Endothelial cell of umbilical vein (primary cell): ENCODE measurements around the gene C2orf74. TPM values are rescaled to one million over a fixed set of nuclear protein-coding genes. Genes with fewer than 3 reads are reported as not detected.

Experiments
- BruUV-seq: library from RNA; stranded (reverse); fragments of 400-500 nt; replicated peaks from 2 replicates; lab custom pipeline; 2021; lab: Mats Ljungman, UMichigan
- CTCF ChIA-PET: fragments of 300-600, 350-600 bp; sonication (Branson Sonifier 250); formaldehyde crosslinking; loops from one replicate; lab custom pipeline; 2021; ENCODE audit warnings: antibody characterized with exemption, inconsistent platforms; lab: Charles Lee
- POLR2A ChIA-PET: fragments of 300-600, 350-600 bp; sonication (Branson Sonifier 250); formaldehyde crosslinking; loops from one replicate; lab custom pipeline; 2021; ENCODE audit warnings: antibody characterized with exemption, inconsistent platforms; lab: Charles Lee
- DNase-seq: peaks from one replicate; pipeline ENCODE4 v3.0.0-alpha.2; 2011; ENCODE audit warnings: low read depth, low spot score
- FAIRE-seq: peaks from 2 replicates; lab custom pipeline; 2011; peaks lifted over from hg19 to GRCh38; lab: Jason Lieb, UNC
- H2AFZ ChIP-seq: 2 replicates; pipeline ENCODE4 v1.6.0; 2012; ENCODE audit warnings: low read depth, low read length, control low read depth, inconsistent platforms
- H3K27ac ChIP-seq: 2 replicates; pipeline ENCODE4 v1.5.1; 2011; ENCODE audit warnings: low read depth, mild to moderate bottlenecking, control low read depth, low read length, moderate library complexity; ENCODE audit not compliant: insufficient read depth
- H3K27me3 ChIP-seq, 2 experiments: 2 replicates each; pipeline versions ENCODE4 v1.6.0 to v1.6.1; 2011; ENCODE audit warnings: low read length in 2 of 2, mixed read lengths in 1 of 2; ENCODE audit not compliant: control insufficient read depth in 2 of 2, insufficient read depth in 2 of 2
- H3K36me3 ChIP-seq, 2 experiments: 2 replicates in 1 of 2; 3 replicates in 1 of 2; pipeline ENCODE4 v1.5.1; 2011; ENCODE audit warnings: low read length in 2 of 2, mild to moderate bottlenecking in 1 of 2, moderate library complexity in 1 of 2; ENCODE audit not compliant: control insufficient read depth in 2 of 2, insufficient read depth in 2 of 2; ENCODE audit errors: extremely low read depth in 1 of 2
- H3K4me1 ChIP-seq: 3 replicates; pipeline ENCODE4 v1.5.1; 2011; ENCODE audit warnings: mild to moderate bottlenecking, low read length; ENCODE audit not compliant: control insufficient read depth, insufficient read depth; ENCODE audit errors: extremely low read depth
- H3K4me2 ChIP-seq: 2 replicates; pipeline ENCODE4 v1.6.1; 2011; ENCODE audit warnings: low read length, control low read depth, mixed read lengths; ENCODE audit not compliant: insufficient read depth
- H3K4me3 ChIP-seq, 3 experiments: fragments of 200-600 bp in 1 of 3; sonication (generic), shearing (Covaris generic) in 1 of 3; replicated peaks in 1 of 3; 2 replicates each; pipeline ENCODE4 v1.5.1; 2011 to 2016; ENCODE audit warnings: control low read depth in 3 of 3, low read length in 3 of 3, mild to moderate bottlenecking in 2 of 3, inconsistent platforms in 1 of 3, low read depth in 1 of 3, moderate library complexity in 1 of 3; ENCODE audit not compliant: insufficient read depth in 1 of 3
- H3K79me2 ChIP-seq: 2 replicates; pipeline ENCODE4 v1.6.0; 2012; ENCODE audit warnings: low read length, inconsistent platforms; ENCODE audit not compliant: control insufficient read depth, insufficient read depth
- H3K9ac ChIP-seq: replicated peaks from 2 replicates; pipeline ENCODE3; 2011; ENCODE audit warnings: low read length, control low read depth; ENCODE audit not compliant: insufficient read depth; ENCODE audit errors: extremely low read depth
- H3K9me1 ChIP-seq: replicated peaks from 3 replicates; pipeline ENCODE4 v1.6.0; 2011; ENCODE audit warnings: mild to moderate bottlenecking, low read length; ENCODE audit not compliant: control insufficient read depth, insufficient read depth; ENCODE audit errors: extremely low read depth
- H3K9me3 ChIP-seq: replicated peaks from 2 replicates; pipeline ENCODE4 v1.5.1; 2012; ENCODE audit warnings: low read length, inconsistent platforms; ENCODE audit not compliant: control insufficient read depth, insufficient read depth
- H4K20me1 ChIP-seq: replicated peaks from 2 replicates; pipeline ENCODE3; 2011; ENCODE audit warnings: mild to moderate bottlenecking, low read length; ENCODE audit not compliant: control insufficient read depth, insufficient read depth; ENCODE audit errors: extremely low read depth
- EZH2 ChIP-seq: IDR thresholded peaks from 2 replicates; pipeline ENCODE4 v1.6.1; 2012; ENCODE audit warnings: borderline replicate concordance, low read depth, mild to moderate bottlenecking, moderate library complexity, low read length, inconsistent platforms; ENCODE audit not compliant: severe bottlenecking
- FOS ChIP-seq: IDR thresholded peaks from 2 replicates; pipeline ENCODE4 v1.6.1; 2011; ENCODE audit warnings: mild to moderate bottlenecking, low read length, moderate library complexity, borderline replicate concordance; ENCODE audit not compliant: insufficient read depth
- GATA2 ChIP-seq: IDR thresholded peaks from 2 replicates; pipeline ENCODE4 v1.7.0; 2011; ENCODE audit warnings: low read depth, mild to moderate bottlenecking, moderate library complexity, mixed read lengths, low read length; ENCODE audit not compliant: insufficient read length, insufficient read depth
- JUN ChIP-seq: IDR thresholded peaks from 2 replicates; pipeline ENCODE4 v1.6.1; 2011; ENCODE audit warnings: borderline replicate concordance, low read depth; ENCODE audit not compliant: insufficient read length, insufficient read depth
- MYC ChIP-seq: IDR thresholded peaks from one replicate; pipeline ENCODE4 v1.6.1; 2011; ENCODE audit warnings: mild to moderate bottlenecking, low read depth, low read length
- POLR2A ChIP-seq: IDR thresholded peaks from 2 replicates; pipeline ENCODE4 v1.6.1; 2012; ENCODE audit warnings: low read depth, mild to moderate bottlenecking, control low read depth, low read length
- POLR2AphosphoS5 ChIP-seq: IDR thresholded peaks from 2 replicates; pipeline ENCODE4 v1.6.1; 2012; ENCODE audit warnings: low read depth, mild to moderate bottlenecking, control low read depth, low read length, moderate library complexity; ENCODE audit not compliant: insufficient read depth
- dilution Hi-C: fragments of 300-500 bp; cut with MboI; formaldehyde crosslinking; loops from one replicate; pipeline ENCODE4 v1.15.0; 2019; ENCODE audit warnings: low sequenced_read_pairs; ENCODE audit not compliant: extremely low pct_ligation_motif_present
- intact Hi-C: fragments of 100-400 bp; cut with micrococcal nuclease; formaldehyde crosslinking; loops from one replicate; pipeline ENCODE4 v1.10.0; 2022
- polyA plus RNA-seq, 4 experiments: library from polyadenylated mRNA; depleted of rRNA in 3 of 4; stranded (reverse) in 3 of 4; unstranded in 1 of 4; fragments of >200 nt; gene quantifications; 2 replicates each; pipeline versions ENCODE4 v1.2.1 to v1.2.3, GENCODE V29; 2011 to 2012; ENCODE audit warnings: missing spikeins in 1 of 4
- total RNA-seq: library from RNA; stranded (reverse); gene quantifications from 2 replicates; pipeline ENCODE4 v1.2.3, GENCODE V29; 2021
- TF ChIP-seq, protein P1 (sequence below): IDR thresholded peaks from 2 replicates; pipeline ENCODE4 v1.6.1; 2011; ENCODE audit not compliant: insufficient read depth, insufficient read length
- TF ChIP-seq, protein P2 (sequence below), 2 donors: IDR thresholded peaks; 1 replicate in 1 of 2; 2 replicates in 1 of 2; pipeline ENCODE4 v1.5.1; 2011; ENCODE audit warnings: low read length in 2 of 2, mild to moderate bottlenecking in 2 of 2, moderate library complexity in 2 of 2, control low read depth in 1 of 2, inconsistent platforms in 1 of 2, low read depth in 1 of 2; ENCODE audit not compliant: insufficient read depth in 1 of 2; ENCODE audit errors: extremely low read depth in 1 of 2

C2orf74 gene
- total and polyA plus RNA-seq, 2 donors (not counting 3 experiments of a cell fraction or from before 2014, with no cell fraction given): 4.1 to 5.6 TPM

DNA sequence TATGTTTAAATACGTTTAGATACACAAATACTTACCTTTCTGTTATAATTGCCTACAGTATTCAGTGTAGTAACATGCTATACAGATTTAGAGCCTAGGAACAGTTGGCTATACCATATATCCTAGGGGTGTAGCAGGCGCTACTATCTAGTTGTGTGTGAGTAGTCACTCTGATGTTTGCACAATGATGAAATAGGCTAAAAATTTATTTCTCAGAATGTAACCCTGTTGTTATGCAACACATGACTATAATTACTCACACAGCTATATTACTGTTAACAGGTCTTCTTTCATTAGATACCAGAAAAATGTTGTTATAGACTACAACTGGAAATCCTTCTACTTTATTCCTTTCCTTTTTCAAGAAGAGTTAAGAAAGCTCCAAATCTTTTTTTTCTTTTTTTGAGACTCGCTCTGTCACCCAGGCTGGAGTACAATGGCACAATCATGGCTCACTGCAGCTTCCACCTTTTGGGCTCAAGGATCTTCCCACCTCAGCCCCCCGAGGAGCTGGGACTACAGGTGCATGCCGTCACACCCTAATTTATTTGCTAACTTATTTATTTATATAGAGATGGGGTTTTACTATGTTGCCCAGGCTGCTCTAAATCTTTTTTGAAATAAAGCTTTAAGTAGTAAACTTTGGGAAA is 48.5 kb downstream of the C2orf74 start:
- H3K9ac ChIP-seq: no peak overlapping the region
- ChIA-PET CTCF (interaction anchor here (1.0 to 1.3 kb wide), 3 partner anchors 71 to 119 kb away, joined by 3 to 4 read pairs (median 3); no protein-coding TSS in a partner anchor), POLR2A (no interaction called here)
- no peaks in the 10 kb centered on the region for H3K79me2 ChIP-seq
- H3K4me2 ChIP-seq: no peak overlapping the region
- H3K36me3 ChIP-seq: peaks cover 8 to 30% of the 10 kb centered on the region in 2 experiments
- dilution Hi-C loops: no loop called here
- H3K27me3 ChIP-seq: no peaks in the 10 kb centered on the region
- no peaks in the 10 kb centered on the region for H3K9me3 ChIP-seq
- no peak overlapping the region for H2AFZ ChIP-seq
- BruUV-seq: no TSS peak
- no peak for DNase-seq
- TF ChIP-seq POLR2A (no peak), GATA2 (no peak), MYC (no peak), EZH2 (no peak), FOS (no peak), POLR2AphosphoS5 (no peak), JUN (no peak)
- TF ChIP-seq, protein P1, sequence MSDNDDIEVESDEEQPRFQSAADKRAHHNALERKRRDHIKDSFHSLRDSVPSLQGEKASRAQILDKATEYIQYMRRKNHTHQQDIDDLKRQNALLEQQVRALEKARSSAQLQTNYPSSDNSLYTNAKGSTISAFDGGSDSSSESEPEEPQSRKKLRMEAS: no peak
- TF ChIP-seq, protein P2, sequence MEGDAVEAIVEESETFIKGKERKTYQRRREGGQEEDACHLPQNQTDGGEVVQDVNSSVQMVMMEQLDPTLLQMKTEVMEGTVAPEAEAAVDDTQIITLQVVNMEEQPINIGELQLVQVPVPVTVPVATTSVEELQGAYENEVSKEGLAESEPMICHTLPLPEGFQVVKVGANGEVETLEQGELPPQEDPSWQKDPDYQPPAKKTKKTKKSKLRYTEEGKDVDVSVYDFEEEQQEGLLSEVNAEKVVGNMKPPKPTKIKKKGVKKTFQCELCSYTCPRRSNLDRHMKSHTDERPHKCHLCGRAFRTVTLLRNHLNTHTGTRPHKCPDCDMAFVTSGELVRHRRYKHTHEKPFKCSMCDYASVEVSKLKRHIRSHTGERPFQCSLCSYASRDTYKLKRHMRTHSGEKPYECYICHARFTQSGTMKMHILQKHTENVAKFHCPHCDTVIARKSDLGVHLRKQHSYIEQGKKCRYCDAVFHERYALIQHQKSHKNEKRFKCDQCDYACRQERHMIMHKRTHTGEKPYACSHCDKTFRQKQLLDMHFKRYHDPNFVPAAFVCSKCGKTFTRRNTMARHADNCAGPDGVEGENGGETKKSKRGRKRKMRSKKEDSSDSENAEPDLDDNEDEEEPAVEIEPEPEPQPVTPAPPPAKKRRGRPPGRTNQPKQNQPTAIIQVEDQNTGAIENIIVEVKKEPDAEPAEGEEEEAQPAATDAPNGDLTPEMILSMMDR (IDR thresholded peaks at IDR 0.05; ENCODE audit: extremely low read depth in 1 of 2, insufficient read depth in 1 of 2, low read depth in 1 of 2, low read length in 2 of 2): no peak
- intact Hi-C loops: no loop called here
- FAIRE-seq: no peak
- H3K4me1 ChIP-seq: no peaks in the 10 kb centered on the region
- no peaks in the 10 kb centered on the region for H3K9me1 ChIP-seq
- no peak overlapping the region for H3K4me3 ChIP-seq
- no peaks in the 10 kb centered on the region for H4K20me1 ChIP-seq
- no peak overlapping the region for H3K27ac ChIP-seq
